ENCODE data around the gene NKD2.

The NKD2 gene

DNA sequence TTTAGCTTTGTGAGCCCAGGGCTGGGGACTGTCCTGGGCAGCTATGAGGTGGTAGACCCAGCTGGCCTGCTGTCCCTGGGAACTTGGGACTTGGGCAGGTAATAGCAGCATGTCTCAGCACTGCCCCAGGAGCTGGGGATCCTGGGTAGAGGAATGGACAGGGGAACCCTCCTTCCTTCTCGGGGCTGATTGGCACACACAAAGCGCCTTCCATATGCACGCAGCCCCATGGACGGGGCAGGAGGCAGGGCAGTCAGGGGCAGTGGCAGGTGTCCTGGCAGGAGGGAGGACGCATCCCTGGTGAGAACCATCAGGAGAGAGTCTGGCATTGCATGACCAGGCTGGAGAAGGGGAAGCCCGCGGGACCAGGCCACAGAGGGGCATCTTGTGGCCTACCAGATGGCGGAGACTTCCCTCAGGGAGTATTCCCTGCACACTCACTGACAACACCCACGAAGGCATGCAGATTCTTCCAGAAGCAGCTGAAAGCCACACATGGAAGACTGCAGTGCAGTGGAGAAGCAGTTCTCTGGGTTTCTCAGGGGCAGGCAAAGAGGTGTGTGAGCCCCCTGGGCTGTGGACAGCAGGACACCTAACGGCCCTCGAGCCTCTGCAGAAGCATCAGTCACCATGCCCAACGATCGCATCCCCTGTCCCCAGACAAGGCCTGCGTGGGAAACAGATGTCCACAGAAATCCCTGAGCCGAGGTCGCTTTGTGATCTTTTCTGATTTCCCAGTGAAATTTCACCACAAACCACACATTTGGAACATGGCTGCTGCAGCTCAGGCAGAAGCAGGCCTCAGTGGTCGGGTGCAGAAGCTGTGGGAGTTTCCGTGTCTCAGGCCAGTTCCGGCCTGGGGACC lies 7.0 kb upstream of the NKD2 start:
- no peak for DNase-seq

GRCh38 chr5:1002271-1002546 lies 6.4 kb upstream of the NKD2 start:
- DNase-seq: no peak

- no peak for DNase-seq
Observed at GRCh38 chr5:1002836-1003235, 5.8 kb upstream of the NKD2 start.

DNA sequence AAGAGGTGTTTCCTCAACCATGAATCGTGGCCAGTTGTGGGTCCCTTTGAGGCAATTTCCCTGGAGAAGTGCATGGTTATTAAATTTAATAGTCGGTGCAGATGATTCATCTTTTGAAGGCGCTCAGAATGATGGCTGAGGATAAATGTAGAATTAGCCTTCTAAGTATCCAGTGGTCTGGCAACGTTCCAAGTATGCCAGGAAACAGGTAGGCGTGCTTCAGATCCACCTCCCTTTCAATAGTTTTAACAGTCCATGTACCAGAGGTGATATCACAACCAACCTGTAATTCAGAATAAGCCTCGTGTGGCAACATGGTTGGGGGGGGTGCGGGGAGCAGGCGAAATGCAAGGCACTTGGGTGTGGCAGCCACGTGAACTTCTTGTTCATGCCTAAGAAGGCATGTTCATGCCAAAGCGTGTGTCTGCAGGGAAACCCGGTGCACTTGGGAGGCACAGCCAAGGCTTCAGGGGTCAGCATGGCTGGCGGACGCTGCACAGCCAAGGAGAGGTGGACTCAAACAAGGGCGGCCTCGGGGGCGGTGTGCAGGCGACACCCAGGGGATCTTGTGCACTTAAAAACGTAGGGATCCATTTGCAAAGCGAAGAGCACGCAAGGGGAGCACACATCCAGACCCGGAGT lies 5.2 kb upstream of the NKD2 start:
- DNase-seq: peak; percentile 97

GRCh38 chr5:1004461-1005248 lies 3.9 kb upstream of the NKD2 start:
- peak; percentile 59 for DNase-seq

DNA sequence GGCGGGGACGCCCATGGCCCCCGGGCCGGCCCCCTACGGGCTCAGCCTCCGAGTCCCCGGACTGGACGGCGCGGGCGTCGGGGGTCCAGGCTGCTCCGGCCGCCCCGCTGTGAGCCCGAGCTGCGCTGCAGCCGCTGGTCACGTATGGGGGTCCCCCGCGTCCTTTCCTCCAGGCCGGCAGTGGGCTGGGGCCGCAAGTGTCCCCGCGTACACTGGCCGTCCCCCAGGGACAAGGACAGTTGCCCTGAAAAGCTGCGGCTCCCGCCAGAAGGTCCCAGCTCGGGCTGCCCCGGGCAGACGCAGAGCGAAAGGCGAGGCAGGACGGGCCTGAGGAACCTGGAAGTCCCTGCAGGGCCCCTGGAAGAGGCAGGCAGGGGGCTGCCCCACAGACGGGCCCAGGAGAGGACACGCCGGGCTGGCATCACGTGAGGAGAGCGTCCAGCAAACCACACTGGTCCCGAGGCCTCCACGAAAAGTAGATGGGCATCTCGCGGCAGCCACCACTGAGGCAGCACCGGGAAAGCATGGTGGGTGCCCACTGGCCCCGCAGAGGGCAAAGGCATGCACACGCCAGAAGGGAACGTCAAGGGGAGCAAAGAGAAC lies 3.3 kb upstream of the NKD2 start:
- DNase-seq: no peak

DNA sequence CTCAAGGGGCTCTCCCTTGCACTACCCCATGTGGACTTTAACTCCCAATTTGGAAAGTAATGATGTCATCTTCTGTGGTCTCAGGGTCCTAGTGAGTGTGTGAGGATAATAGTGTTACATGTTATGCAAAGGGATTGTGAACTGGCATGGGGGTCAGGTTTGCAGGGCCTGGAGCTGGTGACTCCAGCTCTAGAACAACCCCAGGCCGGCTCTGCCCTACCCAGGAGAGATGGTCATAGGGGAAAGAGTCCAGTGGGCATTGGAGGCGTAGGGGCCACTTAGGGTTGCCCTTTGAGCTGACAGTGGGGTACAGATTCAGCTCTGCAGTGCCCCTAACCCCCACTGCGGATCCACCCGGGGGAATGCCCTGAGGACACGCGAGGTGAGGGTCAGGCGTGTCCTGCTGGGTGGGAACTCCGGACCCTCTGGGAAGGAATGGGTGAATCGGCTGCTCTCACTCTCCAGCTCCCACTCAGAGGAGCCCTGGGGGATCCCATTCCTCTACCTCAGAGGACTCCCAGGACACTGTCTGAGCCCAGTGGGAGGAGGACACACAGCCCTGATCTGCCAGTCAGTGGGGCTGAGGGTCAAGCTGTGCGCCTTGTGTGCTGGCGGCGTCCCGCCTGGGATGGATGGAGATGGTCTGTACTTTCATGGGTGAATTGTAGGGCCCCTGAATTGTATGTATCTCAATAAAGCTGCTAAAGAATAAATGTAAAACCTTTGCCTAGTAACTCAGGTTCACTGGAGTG lies 2.5 kb upstream of the NKD2 start:
- no peak for DNase-seq

- no peak for DNase-seq
Observed at GRCh38 chr5:1006656-1007071, 1.9 kb upstream of the NKD2 start.

- DNase-seq: no peak
Observed at GRCh38 chr5:1007221-1007680, 1.4 kb upstream of the NKD2 start.

- no peak for DNase-seq
Observed at GRCh38 chr5:1007681-1008450, 736 bp upstream of the NKD2 start.

DNA sequence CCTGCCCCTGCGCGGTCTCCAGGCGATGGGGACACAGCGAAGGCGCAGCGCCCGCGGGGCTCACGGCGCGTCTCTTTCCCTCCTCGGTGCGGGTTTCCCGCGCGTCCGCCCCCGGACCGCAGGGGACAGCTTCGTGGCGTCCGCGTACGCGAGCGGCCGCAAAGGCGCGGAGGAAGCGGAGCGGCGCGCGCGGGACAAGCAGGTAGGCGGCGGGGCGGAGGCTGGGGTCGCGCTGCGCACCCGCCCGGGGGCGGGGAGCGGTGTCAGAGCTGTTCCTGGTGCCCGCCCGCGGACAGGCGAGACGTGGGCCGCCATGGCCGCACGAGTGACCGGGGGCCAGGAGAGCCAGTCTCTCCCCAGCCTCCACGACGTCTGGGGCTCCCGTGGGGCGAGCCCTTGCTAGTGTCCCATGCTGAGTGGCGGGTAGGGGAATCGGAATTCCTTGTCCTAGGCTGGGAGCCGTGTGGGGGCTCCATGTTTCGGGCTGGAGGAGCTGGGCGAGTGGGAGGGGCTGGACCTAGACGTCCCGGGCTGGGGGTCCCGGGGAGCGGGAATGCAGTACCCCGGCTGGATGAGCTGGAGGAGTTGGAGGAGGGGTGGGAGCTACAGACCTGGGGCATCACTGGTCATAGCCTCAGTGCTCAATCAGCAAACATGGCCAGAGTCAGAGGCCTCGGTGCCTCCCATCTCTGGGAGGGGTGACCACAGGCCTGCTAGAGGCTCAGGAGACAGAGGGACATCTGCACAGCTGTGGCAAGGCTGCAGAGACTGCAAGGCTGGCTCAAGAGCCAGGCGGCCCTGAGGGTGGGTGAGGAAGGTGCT lies 968 bp downstream of the NKD2 start:
- DNase-seq: no peak

GRCh38 chr5:1010181-1010510 lies 1.5 kb downstream of the NKD2 start:
- DNase-seq: peak; percentile 14

DNA sequence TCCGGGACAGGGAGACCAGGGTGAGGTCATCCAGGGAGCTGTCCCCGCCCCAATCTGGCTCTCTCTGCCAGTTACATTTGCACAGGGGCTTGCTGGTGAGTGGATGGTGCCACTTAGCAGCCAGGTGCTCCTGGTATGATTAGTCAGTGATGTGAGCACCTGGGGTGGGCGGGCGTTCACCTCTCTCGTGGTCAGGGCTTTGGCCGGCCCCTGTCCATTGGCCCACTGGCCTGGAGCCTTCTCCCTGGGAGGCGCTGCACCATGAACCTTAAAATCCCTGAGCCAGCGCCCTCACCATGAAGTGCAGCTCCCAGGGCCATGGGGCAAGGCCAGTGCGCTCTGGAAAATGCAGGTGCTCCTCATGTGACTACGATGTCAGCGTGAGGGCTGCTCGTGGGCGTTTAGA lies 2.0 kb downstream of the NKD2 start:
- peak; percentile 42 for DNase-seq

GRCh38 chr5:1011226-1011631 lies 2.6 kb downstream of the NKD2 start:
- peak; percentile 71 for DNase-seq

DNA sequence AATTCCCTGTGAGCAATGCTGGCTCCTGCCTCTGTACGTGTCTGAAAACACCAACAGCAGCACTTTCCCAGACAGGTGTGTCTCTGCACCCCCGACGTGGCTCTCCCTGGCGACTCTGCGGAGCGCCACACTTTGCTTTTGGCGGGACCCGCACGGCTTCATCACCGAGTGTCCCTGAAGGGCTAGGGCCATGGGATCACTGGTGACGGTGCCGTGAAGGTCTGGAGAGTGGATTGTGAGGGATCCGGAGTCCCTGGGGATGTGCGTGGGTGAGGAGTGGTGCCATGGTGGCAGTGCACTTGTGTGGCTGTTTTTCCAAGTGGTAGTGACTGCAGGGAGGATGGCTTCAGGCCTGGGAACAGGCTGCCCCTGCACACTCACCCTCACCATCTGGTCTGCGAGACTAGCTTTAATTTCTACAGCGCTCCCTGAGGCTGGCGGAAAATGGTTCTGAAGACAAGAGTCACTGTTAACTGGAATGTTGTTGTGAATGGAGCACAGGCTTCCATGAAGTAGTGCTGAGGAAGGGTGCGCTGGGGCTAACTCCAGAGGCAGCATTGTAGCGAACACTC lies 3.2 kb downstream of the NKD2 start:
- no peak for DNase-seq

GRCh38 chr5:1012313-1012841 lies 3.8 kb downstream of the NKD2 start:
- DNase-seq: no peak

DNA sequence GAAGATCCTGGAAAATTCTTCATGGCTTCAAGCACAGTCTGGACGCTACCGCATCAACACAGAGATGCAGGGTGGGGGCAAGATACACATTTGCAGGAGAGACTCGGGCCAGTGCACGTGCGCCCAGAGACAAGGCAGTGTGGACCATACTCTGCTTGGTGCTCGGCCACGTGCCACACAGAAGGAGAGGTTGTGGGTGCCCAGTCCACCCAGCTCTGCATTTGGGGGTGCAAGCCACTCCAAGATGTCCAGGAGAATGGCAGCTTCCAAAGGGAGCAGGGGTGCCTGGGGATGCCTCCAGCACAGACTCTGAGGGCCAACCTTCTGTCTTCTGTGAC lies 4.3 kb downstream of the NKD2 start:
- no peak for DNase-seq

DNA sequence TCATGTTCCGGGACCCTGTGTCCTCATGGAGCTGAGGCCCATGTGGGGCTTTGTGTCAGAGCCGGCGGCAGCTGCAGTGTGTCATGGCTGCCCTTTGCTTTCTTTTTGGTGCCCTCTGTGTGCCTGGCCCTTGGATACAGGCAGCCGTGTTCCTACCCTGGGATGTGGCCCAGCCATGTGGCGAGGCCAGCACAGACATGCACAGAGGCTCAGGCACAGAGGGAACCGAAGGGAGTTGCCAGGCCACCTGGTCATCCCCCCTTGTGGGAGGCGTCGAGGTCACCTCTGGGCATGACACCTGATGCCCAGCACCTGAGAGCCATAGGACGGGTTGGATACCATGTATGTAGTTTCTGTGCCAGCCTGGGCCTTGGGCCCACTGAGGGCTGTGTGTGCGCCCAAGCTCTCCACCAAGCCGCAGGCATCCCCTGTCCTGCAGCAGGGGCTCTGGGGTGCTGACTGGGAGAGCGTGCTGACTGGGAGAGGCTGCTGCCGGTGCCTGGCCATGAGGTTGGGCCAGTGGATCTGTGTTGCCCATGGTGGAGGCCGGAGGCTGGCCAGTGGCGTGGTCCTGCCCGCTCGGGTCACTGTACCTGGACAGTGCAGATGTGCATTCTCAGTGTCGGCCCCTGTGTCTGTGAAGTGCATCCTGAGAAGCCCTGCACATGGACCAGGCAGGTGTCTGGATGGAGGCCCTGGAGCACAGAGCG lies 4.8 kb downstream of the NKD2 start:
- DNase-seq: no peak

DNA sequence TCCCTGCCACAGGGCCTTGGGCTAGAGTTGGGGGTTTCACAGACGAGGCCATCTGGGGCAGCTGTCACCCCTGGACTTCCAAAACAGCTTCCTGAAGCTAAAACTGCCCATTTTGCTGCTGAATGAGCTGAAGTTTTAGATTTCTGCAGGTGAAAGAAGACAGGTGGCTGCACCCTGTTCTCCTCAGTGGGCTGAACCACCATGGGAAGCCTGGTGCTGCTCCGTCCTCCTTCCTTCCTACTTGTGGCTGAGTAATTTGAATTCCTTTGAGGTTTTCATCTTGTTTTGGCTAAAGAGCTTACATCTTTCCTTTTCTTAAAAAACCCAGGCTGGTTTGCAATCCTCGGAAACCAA lies 5.3 kb downstream of the NKD2 start:
- DNase-seq: no peak

GRCh38 chr5:1014346-1014745 lies 5.7 kb downstream of the NKD2 start:
- DNase-seq: no peak

Data from NCI-H69 (cell line).